Type B pancreatic cell (in vitro differentiated cells): ENCODE data around the gene TRANK1. TPM values are rescaled to one million over a fixed set of nuclear protein-coding genes. Genes with fewer than 3 reads are reported as not detected.

Experiments
- DNase-seq: peaks from one replicate; pipeline ENCODE4 v3.0.0; 2021; ENCODE audit warnings: mixed read lengths; ENCODE audit not compliant: unreplicated experiment; ENCODE audit errors: extremely low spot score
- H3K27ac Mint-ChIP-seq: 2 replicates; pipeline ENCODE4 v1.8.0; 2021; ENCODE audit warnings: mild to moderate bottlenecking, mixed read lengths
- H3K27me3 Mint-ChIP-seq: 2 replicates; pipeline ENCODE4 v1.8.0; 2021; ENCODE audit warnings: mixed read lengths
- H3K36me3 Mint-ChIP-seq: 2 replicates; pipeline ENCODE4 v1.8.0; 2021; ENCODE audit warnings: mixed read lengths
- H3K4me1 Mint-ChIP-seq: one replicate; pipeline ENCODE4 v1.8.0; 2021; ENCODE audit warnings: mixed read lengths; ENCODE audit not compliant: unreplicated experiment
- H3K4me3 Mint-ChIP-seq: 2 replicates; pipeline ENCODE4 v1.8.0; 2021; ENCODE audit warnings: mild to moderate bottlenecking, mixed read lengths
- H3K9me3 Mint-ChIP-seq: 2 replicates; pipeline ENCODE4 v1.8.0; 2021; ENCODE audit warnings: mixed read lengths
- CTCF ChIP-seq: fragments of 200-600 bp; sonication (generic); conservative IDR thresholded peaks from 2 replicates; pipeline ENCODE4 v1.5.0; 2021; ENCODE audit warnings: antibody characterized with exemption, mild to moderate bottlenecking
- total RNA-seq: library from RNA; stranded (reverse); gene quantifications from 2 replicates; pipeline ENCODE4 v1.2.1, GENCODE V29; 2021; ENCODE audit warnings: low replicate concordance

Gene TRANK1
- total RNA-seq, 1 donor from 2014 or later = 18.0 TPM

- Mint-ChIP-seq H3K27me3 (no peaks in the 10 kb centered on the region), H3K4me1 (peaks cover 33% of the 10 kb centered on the region), H3K4me3 (no peak overlapping the region), H3K27ac (no peak overlapping the region), H3K9me3 (peaks cover 6% of the 10 kb centered on the region), H3K36me3 (peaks cover 11% of the 10 kb centered on the region)
- no peak for TF ChIP-seq CTCF
- no peak for DNase-seq
Observed at GRCh38 chr3:36928220-36928619, 16.6 kb downstream of the TRANK1 start.

GRCh38 chr3:36926292-36926897, 18.5 kb downstream of the TRANK1 start:
- H3K4me1 Mint-ChIP-seq = peaks cover 28% of the 10 kb centered on the region
- no peak overlapping the region for H3K4me3 Mint-ChIP-seq
- TF ChIP-seq CTCF = no peak
- H3K27ac Mint-ChIP-seq = no peak overlapping the region
- H3K27me3 Mint-ChIP-seq = no peaks in the 10 kb centered on the region
- H3K9me3 Mint-ChIP-seq = no peaks in the 10 kb centered on the region
- peaks cover 4% of the 10 kb centered on the region for H3K36me3 Mint-ChIP-seq
- DNase-seq = no peak

GRCh38 chr3:36924744-36925521, 19.9 kb downstream of the TRANK1 start:
- peaks cover 9% of the 10 kb centered on the region for H3K36me3 Mint-ChIP-seq
- H3K27ac Mint-ChIP-seq = peak overlapping the region; percentile 11
- TF ChIP-seq CTCF = no peak
- peaks cover 11% of the 10 kb centered on the region for H3K9me3 Mint-ChIP-seq
- peak overlapping the region; percentile 76 for H3K4me3 Mint-ChIP-seq
- H3K27me3 Mint-ChIP-seq = no peaks in the 10 kb centered on the region
- DNase-seq = no peak
- H3K4me1 Mint-ChIP-seq = peaks cover 31% of the 10 kb centered on the region

GRCh38 chr3:36923981-36924743, 20.7 kb downstream of the TRANK1 start:
- Mint-ChIP-seq H3K4me1 (peaks cover 31% of the 10 kb centered on the region), H3K36me3 (peaks cover 6% of the 10 kb centered on the region), H3K4me3 (peak overlapping the region; percentile 76), H3K9me3 (peaks cover 11% of the 10 kb centered on the region), H3K27ac (peak overlapping the region; percentile 11), H3K27me3 (no peaks in the 10 kb centered on the region)
- TF ChIP-seq CTCF = no peak
- no peak for DNase-seq

- Mint-ChIP-seq H3K4me1 (peaks cover 31% of the 10 kb centered on the region), H3K27ac (no peak overlapping the region), H3K36me3 (peaks cover 6% of the 10 kb centered on the region), H3K4me3 (no peak overlapping the region), H3K27me3 (no peaks in the 10 kb centered on the region), H3K9me3 (peaks cover 11% of the 10 kb centered on the region)
- no peak for DNase-seq
- no peak for TF ChIP-seq CTCF
Observed at GRCh38 chr3:36923523-36923943, 21.3 kb downstream of the TRANK1 start.
